Panc1 (cell line): ENCODE measurements around the gene GRM7.

Source experiments
- POLR2AphosphoS5 ChIP-seq: IDR thresholded peaks from 2 replicates; pipeline ENCODE4 v1.6.1; 2012; ENCODE audit warnings: mild to moderate bottlenecking, low read depth, low read length, moderate library complexity
- SIN3A ChIP-seq: IDR thresholded peaks from 2 replicates; pipeline ENCODE4 v1.6.1; 2012; ENCODE audit warnings: low read depth, mild to moderate bottlenecking, low read length, moderate library complexity, borderline replicate concordance; ENCODE audit not compliant: insufficient read depth
- TCF7L2 ChIP-seq: IDR thresholded peaks from 2 replicates; pipeline ENCODE4 v1.6.1; 2011; ENCODE audit warnings: mild to moderate bottlenecking, low read depth, low read length, inconsistent platforms
- TF ChIP-seq, protein P1 (sequence below): fragments of 450-650 bp; IDR thresholded peaks from 2 replicates; pipeline ENCODE4 v1.5.1; 2017; ENCODE audit warnings: mild to moderate bottlenecking
- TF ChIP-seq, protein P2 (sequence below), 2 experiments: IDR thresholded peaks; 2 replicates each; pipeline ENCODE4 v1.6.1; 2011 to 2012; ENCODE audit warnings: low read depth in 2 of 2, control low read depth in 1 of 2, low read length in 1 of 2, mild to moderate bottlenecking in 1 of 2, moderate library complexity in 1 of 2; ENCODE audit not compliant: insufficient read depth in 1 of 2

DNA sequence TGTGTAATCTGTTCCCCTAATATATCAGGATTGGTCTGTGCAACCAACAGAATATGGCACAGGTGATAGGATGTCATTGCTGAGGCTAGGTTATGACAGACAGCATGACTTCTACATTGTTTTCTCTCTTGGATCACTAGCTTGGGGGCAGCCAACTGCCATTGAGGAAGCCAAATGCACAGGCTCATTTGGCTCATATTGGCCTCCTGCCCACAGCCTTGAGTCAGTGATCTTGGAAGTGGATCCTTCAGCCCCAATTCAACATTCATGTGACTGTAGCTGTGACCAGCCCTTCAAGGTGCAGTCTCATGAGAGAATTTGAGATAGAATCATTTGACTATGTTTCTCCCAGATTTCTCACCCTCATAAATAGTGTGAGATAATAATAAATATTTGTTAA lies 675.6 kb downstream of the GRM7 start:
- TF ChIP-seq, protein P1, sequence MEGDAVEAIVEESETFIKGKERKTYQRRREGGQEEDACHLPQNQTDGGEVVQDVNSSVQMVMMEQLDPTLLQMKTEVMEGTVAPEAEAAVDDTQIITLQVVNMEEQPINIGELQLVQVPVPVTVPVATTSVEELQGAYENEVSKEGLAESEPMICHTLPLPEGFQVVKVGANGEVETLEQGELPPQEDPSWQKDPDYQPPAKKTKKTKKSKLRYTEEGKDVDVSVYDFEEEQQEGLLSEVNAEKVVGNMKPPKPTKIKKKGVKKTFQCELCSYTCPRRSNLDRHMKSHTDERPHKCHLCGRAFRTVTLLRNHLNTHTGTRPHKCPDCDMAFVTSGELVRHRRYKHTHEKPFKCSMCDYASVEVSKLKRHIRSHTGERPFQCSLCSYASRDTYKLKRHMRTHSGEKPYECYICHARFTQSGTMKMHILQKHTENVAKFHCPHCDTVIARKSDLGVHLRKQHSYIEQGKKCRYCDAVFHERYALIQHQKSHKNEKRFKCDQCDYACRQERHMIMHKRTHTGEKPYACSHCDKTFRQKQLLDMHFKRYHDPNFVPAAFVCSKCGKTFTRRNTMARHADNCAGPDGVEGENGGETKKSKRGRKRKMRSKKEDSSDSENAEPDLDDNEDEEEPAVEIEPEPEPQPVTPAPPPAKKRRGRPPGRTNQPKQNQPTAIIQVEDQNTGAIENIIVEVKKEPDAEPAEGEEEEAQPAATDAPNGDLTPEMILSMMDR: no peak
- TF ChIP-seq POLR2AphosphoS5: no peak
- TF ChIP-seq, protein P2, sequence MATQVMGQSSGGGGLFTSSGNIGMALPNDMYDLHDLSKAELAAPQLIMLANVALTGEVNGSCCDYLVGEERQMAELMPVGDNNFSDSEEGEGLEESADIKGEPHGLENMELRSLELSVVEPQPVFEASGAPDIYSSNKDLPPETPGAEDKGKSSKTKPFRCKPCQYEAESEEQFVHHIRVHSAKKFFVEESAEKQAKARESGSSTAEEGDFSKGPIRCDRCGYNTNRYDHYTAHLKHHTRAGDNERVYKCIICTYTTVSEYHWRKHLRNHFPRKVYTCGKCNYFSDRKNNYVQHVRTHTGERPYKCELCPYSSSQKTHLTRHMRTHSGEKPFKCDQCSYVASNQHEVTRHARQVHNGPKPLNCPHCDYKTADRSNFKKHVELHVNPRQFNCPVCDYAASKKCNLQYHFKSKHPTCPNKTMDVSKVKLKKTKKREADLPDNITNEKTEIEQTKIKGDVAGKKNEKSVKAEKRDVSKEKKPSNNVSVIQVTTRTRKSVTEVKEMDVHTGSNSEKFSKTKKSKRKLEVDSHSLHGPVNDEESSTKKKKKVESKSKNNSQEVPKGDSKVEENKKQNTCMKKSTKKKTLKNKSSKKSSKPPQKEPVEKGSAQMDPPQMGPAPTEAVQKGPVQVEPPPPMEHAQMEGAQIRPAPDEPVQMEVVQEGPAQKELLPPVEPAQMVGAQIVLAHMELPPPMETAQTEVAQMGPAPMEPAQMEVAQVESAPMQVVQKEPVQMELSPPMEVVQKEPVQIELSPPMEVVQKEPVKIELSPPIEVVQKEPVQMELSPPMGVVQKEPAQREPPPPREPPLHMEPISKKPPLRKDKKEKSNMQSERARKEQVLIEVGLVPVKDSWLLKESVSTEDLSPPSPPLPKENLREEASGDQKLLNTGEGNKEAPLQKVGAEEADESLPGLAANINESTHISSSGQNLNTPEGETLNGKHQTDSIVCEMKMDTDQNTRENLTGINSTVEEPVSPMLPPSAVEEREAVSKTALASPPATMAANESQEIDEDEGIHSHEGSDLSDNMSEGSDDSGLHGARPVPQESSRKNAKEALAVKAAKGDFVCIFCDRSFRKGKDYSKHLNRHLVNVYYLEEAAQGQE (IDR thresholded peaks at IDR 0.05; ENCODE audit: insufficient read depth in 1 of 2, low read depth in 2 of 2, low read length in 1 of 2): no peak
- TF ChIP-seq SIN3A: no peak
- TF ChIP-seq TCF7L2: no peak
